ENCODE measurements around the gene AKAP5. TPM values are rescaled to one million over a fixed set of nuclear protein-coding genes. Genes with fewer than 3 reads are reported as not detected.

AKAP5 gene, protein sequence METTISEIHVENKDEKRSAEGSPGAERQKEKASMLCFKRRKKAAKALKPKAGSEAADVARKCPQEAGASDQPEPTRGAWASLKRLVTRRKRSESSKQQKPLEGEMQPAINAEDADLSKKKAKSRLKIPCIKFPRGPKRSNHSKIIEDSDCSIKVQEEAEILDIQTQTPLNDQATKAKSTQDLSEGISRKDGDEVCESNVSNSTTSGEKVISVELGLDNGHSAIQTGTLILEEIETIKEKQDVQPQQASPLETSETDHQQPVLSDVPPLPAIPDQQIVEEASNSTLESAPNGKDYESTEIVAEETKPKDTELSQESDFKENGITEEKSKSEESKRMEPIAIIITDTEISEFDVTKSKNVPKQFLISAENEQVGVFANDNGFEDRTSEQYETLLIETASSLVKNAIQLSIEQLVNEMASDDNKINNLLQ
- total RNA-seq (under 1 TPM; 0.08 to 0.37 (median 0.16) TPM), polyA plus RNA-seq (under 1 TPM; 0.04 to 0.16 TPM)

DNA sequence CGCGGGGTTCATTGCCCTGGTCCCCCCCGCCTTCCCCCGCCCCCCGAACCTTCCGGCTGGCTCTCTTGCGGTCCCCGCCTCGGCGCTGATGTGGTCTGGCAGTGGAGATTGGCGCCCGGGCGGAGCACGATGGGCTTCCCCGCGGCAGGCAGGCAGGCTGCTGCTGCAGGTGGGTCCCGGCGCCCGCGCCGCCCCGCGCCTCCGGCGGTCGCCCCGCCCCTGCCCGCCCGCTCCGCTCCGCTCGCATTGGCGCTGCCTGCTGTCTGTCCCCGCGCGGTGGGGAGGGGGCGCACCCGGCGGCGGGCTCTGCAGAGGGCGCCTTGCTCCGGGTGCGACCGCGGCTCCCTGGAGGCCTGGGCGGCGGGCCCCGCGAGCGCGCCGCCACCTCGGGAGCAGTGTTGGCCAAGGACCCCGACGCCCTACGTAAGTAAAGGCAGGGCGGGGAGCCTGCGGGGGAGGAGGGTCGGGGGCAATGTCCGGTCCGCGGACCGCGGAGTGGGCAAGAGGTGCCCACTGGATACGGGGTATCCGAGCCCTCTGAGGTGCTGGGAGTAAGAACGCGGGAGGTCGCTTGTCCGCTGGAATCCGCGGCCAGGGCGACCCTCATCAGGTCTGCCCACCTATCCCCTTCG is at the start of gene AKAP5:
AKAP5 (plus strand) TSS at position 309 of the 632 bp plus-strand sequence. CDS start 2,896 bp downstream, outside the sequence.
- WGBS, 2 donors, result 1% methylated on average over 63 to 74 of the region's 74 CpGs
- no peak for FAIRE-seq
- Histone ChIP-seq H3K4me1 (peaks cover 4 to 10% (median 6%) of the 10 kb centered on the region in 3 donors), H3K27ac (peak within 1 kb of the TSS in 1 of 4 donors; percentile 27), H3K27me3 (no peaks in the 10 kb centered on the region), H3K4me3 (peak within 1 kb of the TSS; percentile 50 to 85 (median 62)), H3K9me3 (no peaks in the 10 kb centered on the region), H3K36me3 (no peaks in the 10 kb centered on the region)
- DNase-seq, result peak; percentile 60 to 88 (median 70)
- peak; percentile 89 to 97 (median 94) for ATAC-seq
- TF ChIP-seq CTCF (IDR thresholded peaks at IDR 0.05), result no peak
- intact Hi-C loops (cut with DNase I), result no loop called here

DNA sequence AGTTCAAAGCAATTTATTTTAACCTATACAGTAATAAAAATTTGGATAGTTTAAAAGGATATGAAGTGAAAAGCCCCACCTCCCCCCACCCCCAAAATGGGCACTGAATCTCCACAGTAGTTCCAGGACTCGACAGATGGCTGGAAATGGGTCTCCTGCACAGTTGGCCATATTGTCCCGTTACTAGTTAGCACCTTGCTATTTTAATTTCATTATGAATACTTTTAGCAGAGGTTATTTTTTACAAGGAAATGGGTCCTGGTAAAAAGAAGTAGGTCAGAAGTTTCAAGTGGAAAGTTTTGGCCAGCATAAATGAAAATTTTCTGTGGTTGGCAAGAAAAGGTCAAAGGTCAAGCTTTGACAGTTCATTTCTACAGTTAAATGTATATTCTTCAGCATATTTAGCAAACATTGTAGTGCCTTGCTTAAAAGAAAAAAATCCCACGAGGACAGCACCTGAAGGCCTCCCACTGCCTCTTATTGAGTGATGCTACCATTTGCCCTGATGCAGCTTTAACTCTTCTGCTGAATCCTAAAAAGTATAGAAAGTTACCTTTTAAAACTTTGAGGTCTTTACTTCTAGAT is 48.9 kb upstream of the AKAP5 start:
- WGBS, 2 donors, result 75 to 76% methylated on average over 3 of the region's 3 CpGs
- H3K27ac ChIP-seq, result no peak overlapping the region
- TF ChIP-seq CTCF (IDR thresholded peaks at IDR 0.05), result no peak
- no peaks in the 10 kb centered on the region for H3K27me3 ChIP-seq
- no peaks in the 10 kb centered on the region for H3K9me3 ChIP-seq
- no peaks in the 10 kb centered on the region for H3K4me1 ChIP-seq
- H3K4me3 ChIP-seq, result no peak overlapping the region
- intact Hi-C loops (cut with DNase I), result no loop called here
- no peak for ATAC-seq
- no peak for FAIRE-seq
- no peak for DNase-seq
- peaks cover 3 to 27% (median 11%) of the 10 kb centered on the region in 3 donors for H3K36me3 ChIP-seq

DNA sequence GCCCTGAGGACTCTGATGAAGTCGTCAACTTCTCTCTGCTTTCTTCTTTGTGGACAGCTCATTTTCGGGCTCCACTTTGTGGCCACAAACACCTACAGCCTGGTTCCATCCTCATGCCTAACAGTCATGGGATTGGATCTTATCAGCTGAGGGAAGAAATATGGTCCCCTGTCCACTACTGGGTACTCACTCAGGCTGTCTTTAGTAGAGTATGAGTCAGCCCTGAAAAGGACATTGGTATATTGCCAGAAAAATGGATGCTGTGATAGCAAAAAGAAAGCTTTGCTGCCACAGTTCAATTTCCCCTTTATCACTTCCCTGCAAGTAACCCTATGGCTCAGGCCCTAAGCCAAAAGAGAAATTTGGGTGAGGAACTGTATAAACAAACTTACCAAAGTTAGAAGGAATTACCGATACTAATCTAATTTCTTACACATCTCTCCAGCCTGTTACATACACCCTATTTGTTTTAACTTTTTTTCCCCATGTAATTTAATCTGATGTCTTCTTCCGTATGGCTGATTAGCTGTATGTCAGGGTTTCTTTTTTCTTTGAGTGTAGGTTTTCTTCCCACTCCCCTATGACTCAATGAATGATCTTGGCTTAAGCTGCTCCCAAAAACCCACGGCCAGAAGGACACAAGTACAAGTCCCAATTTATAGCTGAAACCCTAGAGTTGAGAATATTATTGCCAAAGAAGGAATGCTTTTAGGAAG is 48.1 kb upstream of the AKAP5 start:
- peaks cover 3 to 27% (median 11%) of the 10 kb centered on the region in 3 donors for H3K36me3 ChIP-seq
- H3K27ac ChIP-seq, result no peak overlapping the region
- H3K4me1 ChIP-seq, result no peaks in the 10 kb centered on the region
- FAIRE-seq, result no peak
- no peak for DNase-seq
- no peaks in the 10 kb centered on the region for H3K9me3 ChIP-seq
- WGBS, 2 donors, result 90% methylated on average over 5 of the region's 5 CpGs
- no peak overlapping the region for H3K4me3 ChIP-seq
- no peak for TF ChIP-seq CTCF (IDR thresholded peaks at IDR 0.05)
- intact Hi-C loops (cut with DNase I), result no loop called here
- ATAC-seq, result peak in 1 of 4 donors; percentile 39
- H3K27me3 ChIP-seq, result no peaks in the 10 kb centered on the region

DNA sequence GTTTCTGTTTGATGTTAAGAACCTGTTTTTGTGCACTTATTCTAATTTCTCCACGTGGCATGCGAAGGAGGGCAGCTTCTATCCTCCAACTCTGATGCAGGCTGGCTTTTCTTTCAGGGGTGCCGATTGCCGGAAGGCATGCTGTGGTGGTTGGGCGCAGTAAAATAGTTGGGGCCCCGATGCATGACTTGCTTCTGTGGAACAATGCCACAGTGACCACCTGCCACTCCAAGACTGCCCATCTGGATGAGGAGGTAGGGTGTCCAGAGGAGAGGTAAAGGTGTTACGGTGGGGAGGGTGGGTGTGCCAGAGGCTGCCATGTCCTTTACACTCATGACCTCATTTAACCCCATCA is 47.6 kb upstream of the AKAP5 start:
- no peaks in the 10 kb centered on the region for H3K9me3 ChIP-seq
- ATAC-seq, result no peak
- WGBS, 2 donors, result 96 to 97% methylated on average over 7 of the region's 7 CpGs
- DNase-seq, result no peak
- no peak for FAIRE-seq
- no peak overlapping the region for H3K4me3 ChIP-seq
- no peaks in the 10 kb centered on the region for H3K27me3 ChIP-seq
- H3K27ac ChIP-seq, result no peak overlapping the region
- H3K36me3 ChIP-seq, result peaks cover 3 to 27% (median 11%) of the 10 kb centered on the region in 3 donors
- intact Hi-C loops (cut with DNase I), result no loop called here
- no peak for TF ChIP-seq CTCF (IDR thresholded peaks at IDR 0.05)
- no peaks in the 10 kb centered on the region for H3K4me1 ChIP-seq

All from pancreas (tissue), 10 donors.